Lung microvascular endothelial cell (primary cell): ENCODE data around the gene TNFSF11. TPM values are rescaled to one million over a fixed set of nuclear protein-coding genes. Genes with fewer than 3 reads are reported as not detected.

Experiments
- DNase-seq, 2 donors: peaks; one replicate each; pipeline versions ENCODE4 v3.0.0 to v3.0.0-alpha.2; 2010; ENCODE audit warnings: low read depth in 2 of 2
- total RNA-seq: library from RNA; depleted of rRNA; stranded (reverse); fragments of >200 nt; gene quantifications from 2 replicates; pipeline ENCODE4 v1.2.1, GENCODE V29; 2014

TNFSF11 gene
- total RNA-seq, 1 donor from 2014 or later: not detected

GRCh38 chr13:42652642-42653415 lies 78.9 kb downstream of the TNFSF11 start:
- no peak for DNase-seq

GRCh38 chr13:42653679-42654078 lies 79.7 kb downstream of the TNFSF11 start:
- no peak for DNase-seq

DNA sequence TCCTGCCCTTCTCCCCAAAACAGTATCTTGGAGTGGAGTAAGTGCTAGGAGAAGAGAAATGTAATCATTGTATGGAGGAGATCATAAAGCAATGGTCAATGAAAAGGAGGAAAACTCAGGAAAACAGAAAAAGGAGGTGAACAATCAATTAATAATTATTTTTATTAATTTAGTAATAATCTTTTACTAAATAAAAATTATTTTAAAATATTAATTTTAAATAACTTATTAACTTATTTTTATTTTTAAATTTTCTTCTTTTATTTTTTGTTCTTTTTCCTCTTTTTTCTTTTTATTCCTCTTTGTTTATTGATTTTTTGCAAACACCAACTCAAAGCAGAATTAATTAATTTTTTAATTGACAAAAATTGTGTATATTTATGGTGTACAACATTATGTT lies 80.3 kb downstream of the TNFSF11 start:
- DNase-seq: no peak

DNA sequence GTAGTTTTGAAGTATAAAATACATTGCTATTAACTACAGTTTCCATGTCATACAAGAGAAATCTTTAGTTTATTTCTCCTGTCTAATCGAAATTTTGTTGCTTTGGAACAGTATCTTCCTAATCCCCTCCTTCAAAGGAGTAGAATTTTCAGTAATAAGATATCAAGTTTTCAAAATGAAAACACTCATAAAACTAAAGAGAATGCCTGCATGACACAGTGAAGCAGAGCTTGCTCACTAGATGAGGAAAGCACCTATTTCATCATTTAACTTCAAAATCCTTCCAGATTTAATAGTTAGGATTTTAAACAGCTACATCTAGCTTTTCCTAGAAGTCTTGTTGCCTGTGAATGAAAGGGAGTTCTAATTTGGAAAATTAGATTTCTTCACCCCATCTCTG lies 80.8 kb downstream of the TNFSF11 start:
- no peak for DNase-seq

- DNase-seq: no peak
Measured at GRCh38 chr13:42656161-42656560, 82.2 kb downstream of the TNFSF11 start.

DNA sequence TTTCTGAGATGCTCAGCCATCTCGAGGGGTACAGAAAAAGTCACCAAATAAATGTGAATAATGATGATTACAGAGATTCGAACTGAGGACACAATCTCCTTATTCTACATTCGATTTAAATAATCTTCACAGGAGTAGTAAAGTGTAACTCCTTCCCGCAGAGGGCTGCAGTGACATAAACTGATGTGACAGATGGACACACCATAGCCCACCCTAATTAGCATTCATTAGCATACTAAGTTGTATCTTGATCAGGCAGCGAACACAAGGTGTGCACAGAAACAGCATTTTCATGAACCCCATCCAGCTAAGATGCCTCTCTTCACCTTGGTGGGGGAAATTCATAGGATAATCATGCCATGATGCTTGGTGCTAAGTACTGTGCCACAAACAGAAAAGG lies 83.0 kb downstream of the TNFSF11 start:
- no peak for DNase-seq

Other genes with a start within 250 kb of the TNFSF11 start
- not detected in 2 replicates for gene FAM216B, start 207.4 kb downstream of the TNFSF11 start, total RNA-seq